GM21723 (cell line): ENCODE results near the gene KRTAP4-8.
"Not testable (repeated sequence)": the region's sequence is repeated elsewhere in the genome, so short reads cannot be mapped to it uniquely, and the experiment has no call there.

ENCODE experiments used
- ATAC-seq: cut with Tn5 transposase; IDR thresholded peaks from one replicate; pipeline ENCODE4 v1.9.1; 2021; ENCODE audit warnings: mild to moderate bottlenecking, moderate library complexity; ENCODE audit not compliant: unreplicated experiment

KRTAP4-8 gene

DNA sequence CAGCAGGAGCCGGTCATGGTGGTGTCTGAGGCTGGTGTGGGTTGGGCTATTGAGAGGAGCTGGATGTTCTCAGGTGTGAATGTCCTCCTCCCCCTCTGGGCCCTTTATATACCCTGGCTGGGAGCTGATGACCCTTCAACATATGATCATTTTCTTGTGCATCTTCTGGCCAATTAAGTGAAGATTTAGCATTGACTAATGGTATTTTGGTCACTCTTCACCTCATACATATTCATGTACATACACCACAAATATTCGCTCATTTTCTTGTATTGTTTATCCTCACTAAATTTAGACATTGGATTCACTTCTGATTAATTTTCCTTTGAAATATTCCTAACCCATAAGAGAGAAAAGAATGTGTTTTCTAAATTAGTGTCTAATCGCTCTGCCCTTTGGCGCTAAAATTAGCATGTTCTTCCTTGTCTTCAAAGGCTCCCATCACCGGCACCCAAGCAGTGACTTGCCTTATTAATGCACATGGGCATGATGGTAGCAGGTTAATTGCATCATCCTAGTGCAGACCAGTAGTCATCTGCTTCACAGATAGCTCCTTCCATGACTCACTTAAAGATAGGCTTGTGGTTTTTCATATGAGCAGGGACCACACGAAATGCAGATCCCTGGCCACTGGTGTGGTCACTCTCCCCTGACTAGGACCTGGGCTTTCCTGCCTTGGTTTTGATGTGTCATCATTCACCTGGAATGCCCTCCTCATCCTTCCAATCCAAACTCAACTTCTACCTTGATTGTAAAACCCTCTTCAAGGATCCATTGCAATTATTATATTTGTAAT is 31.9 kb downstream of the KRTAP4-8 start, which contains the start of gene KRTAP2-4:
Gene KRTAP2-4 (minus strand): TSS at position 51 of the 796 bp plus-strand sequence. CDS start 34 bp downstream, at position 17.
- no peak for ATAC-seq

DNA sequence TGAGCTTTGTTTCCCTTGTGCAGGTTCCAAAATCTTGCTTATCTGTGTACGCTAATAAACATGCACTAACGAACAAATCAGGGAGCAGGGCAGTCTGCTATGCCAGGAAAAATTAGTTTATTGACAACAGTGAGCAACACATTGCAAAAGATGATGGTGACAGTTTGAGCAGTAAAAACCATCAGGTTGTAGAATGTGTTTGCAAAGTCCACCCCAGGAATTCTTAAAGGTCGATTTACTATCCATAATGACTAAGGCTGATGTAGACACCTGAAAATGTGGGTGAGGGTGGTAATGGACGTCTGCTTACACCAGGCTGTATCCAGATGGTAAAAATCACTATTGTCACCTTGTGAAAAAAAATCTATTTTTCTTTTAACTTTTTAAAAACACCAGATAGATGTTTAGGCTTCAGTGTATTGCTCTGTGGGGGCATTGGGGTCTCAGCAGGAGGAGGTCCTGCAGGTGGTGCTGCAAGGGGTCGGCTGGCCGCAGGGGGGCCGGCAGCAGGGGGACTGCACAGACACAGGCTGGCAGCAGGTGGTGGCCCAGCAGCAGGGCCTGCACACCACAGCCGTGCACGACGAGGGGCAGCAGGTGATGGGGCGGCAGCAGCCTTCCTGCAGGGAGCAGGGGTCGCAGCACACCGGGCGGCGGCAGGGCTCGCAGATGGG is 32.8 kb downstream of the KRTAP4-8 start:
- ATAC-seq = not testable (repeated sequence)

DNA sequence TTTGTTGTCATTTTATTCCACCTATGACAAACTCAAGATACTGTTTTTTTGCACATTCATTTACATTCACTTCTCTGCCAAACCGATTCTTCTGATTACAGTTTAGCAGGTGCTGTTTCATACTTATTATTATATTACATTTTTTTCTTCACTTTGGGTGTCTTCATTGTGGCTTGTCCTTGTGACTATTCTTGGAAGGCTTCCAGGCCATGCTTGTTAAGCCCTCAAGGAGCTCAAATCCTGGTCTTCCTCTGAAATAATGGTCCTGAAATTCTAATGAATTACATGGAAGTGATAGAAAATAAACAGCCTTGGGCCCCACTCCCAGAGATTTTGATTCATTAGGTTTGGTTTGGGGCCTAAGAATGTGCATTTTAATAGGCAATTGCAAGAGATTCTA is 33.6 kb downstream of the KRTAP4-8 start:
- no peak for ATAC-seq

DNA sequence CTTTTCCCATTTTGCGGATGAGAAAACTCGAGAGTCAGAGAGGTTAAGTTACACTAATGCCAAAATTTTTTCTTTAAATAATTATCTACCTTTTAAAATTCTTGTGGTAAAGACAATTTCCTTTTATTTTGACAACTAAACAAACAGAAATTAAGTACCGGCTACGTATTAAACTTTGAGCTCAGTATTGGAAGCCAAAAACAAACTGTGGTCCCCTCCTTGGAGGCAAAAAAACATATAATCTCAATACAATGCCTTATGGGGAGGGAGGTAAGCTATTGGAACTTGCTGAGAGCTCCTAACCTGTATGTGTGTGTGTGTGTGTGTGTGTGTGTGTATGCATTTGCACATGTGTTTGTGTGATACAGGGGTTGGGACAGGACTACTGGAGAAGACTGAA is 34.5 kb downstream of the KRTAP4-8 start:
- no peak for ATAC-seq

DNA sequence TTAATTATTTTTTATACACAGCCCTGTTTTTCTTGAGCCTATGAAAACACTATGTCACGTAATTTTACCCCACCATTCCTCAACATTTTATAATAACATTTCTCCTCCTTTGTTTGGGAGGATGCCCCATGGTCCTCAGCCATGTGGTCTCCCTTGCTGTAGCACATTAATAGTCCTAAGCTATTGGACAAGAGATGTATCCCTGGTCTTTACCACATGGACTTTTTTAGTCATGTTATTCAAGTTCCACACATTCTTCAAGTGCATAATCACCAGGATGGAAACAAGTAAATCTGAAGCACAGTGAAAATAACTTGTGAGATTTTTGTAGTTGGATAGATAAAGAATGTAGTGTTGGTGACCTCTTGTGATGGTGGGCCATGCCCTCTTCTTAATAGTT is 36.0 kb downstream of the KRTAP4-8 start:
- ATAC-seq = no peak

DNA sequence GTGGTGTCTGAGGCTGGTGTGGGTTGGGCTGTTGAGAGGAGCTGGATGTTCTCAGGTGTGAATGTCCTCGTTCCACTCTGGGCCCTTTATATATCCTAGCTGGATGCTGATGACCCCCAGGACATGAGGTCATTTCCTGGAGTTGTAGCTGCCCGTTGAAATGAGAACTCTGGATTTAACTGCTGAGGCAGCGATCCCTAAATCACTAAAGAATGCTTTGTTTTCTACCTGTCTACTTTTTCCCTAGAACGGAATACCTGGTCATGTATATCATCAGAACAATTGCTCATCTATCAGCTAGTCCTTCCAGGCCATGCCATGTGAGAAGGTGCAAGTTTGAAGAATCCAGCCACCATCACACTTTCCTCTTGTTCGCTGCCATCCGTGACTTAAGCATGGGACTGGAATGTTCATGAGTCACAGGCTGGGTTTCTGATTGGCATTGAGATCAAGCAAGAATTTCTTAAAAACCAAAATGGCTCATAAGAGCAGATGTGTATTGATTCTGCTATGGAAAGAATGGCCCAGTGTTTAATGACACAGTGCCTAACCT is 37.8 kb downstream of the KRTAP4-8 start, which contains the start of gene KRTAP2-3:
Gene KRTAP2-3 (minus strand): TSS at position 63 of the 553 bp plus-strand sequence. CDS start 64 bp downstream, outside the sequence.
- ATAC-seq = no peak

DNA sequence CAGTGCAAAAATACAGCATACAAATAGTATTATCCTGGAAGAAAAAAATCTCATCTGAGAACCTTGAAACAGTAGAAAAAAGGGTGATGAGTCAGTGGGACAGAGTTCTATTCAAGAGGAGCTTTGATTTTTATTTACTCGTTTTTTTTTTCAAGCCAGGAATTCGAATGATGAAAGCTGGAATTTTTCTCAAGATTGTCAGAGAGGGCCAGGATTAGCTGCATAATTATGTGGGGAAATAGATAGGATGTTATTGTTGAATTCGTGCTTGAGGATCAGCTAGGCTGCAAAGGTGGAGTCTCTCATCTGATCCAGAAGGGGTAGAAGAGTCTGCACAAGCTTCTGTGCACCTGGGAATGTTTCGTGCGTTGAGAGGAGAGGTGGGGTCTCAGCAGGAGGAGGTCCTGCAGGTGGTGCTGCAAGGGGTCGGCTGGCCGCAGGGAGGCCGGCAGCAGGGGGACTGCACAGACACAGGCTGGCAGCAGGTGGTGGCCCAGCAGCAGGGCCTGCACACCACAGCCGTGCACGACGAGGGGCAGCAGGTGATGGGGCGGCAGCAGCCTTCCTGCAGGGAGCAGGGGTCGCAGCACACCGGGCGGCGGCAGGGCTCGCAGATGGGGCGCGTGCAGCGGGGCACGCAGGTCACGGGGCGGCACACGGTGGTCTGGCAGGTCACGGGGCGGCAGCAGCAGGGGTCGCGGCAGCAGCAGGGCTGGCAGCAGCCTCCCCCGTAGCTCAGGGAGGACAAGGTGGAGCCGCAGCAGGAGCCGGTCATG is 38.5 kb downstream of the KRTAP4-8 start:
- not testable (repeated sequence) for ATAC-seq

DNA sequence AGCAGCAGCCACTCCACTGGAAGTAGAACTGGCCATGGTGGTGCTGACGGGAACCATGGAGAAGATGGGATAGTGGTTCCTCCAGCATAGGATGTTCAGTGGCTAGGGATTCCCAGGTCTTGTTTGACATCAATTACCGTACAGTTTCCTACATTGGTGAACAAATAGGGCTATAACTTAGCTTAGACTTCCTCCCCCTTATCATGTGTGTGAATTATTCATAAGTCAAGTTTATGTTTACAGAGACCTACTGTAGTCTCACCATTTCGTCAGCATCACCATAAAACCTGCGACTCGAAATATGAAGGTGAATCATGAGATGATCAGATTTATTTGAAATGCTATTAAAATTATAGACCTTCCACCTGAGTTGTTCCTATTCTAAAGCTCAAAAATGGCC is 39.2 kb downstream of the KRTAP4-8 start:
- no peak for ATAC-seq

DNA sequence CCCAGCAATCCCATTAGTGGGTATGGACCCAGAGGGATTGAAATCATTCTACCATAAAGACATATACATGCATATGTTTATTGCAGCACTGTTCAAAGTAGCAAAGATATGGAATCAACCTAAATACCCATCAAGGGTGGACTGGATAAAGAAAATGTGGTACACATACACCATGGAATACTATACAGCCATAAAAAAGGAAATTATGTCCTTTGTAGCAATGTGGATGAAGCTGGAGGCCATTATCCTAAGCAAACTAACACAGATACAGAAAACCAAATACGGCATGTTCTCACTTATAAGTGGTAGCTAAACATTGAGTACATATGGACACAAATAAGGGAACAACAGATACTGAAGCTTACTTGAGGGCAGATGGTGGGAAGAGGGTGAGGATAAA is 40.4 kb downstream of the KRTAP4-8 start:
- no peak for ATAC-seq

DNA sequence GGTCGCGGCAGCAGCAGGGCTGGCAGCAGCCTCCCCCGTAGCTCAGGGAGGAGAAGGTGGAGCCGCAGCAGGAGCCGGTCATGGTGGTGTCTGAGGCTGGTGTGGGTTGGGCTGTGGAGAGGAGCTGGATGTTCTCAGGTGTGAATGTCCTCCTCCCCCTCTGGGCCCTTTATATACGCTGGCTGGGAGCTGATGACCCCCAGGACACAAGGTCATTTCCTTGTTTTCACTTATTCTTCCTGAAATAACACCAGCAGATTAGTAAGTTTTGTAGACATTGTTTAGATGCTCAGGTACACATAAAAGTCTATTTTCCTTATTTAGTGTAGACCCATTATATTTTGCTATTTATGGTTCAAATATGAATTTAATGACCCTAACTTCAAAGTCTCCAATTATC is 42.8 kb downstream of the KRTAP4-8 start, which contains the start of gene KRTAP2-2:
Gene KRTAP2-2 (minus strand): TSS at position 101 of the 400 bp plus-strand sequence. CDS start 19 bp downstream, at position 82.
- ATAC-seq = not testable (repeated sequence)

DNA sequence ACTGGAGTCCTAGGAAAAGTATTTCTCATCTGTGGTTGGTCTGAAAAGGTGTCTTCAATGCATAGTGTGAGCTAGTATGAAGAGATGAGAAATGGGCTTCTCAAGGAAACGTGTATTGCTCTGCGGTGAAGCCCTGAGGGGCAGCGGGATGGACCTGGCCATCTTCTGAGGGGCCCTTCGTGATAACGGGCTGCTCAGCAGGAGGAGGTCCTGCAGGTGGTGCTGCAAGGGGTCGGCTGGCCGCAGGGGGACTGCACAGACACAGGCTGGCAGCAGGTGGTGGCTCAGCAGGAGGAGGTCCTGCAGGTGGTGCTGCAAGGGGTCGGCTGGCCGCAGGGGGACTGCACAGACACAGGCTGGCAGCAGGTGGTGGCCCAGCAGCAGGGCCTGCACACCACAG is 43.4 kb downstream of the KRTAP4-8 start:
- not testable (repeated sequence) for ATAC-seq

DNA sequence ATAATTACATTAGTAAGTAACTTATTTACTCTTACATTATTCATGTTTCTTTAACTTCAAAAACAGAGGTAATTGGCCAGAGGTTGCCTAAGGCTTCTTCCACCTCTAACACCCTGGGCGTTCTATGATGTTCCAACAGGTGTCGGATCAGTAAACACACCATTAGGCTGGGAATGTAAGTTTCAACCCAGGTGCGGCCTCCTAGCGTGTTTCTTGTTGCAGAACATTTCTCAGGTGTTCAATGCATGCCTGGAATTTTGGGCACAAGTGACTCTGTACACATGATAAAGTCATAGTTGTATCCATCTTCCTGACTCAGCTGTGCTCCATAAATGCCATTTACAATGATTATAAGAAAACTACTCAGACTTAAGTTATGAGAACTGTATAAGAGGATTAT is 43.9 kb downstream of the KRTAP4-8 start:
- ATAC-seq = no peak

DNA sequence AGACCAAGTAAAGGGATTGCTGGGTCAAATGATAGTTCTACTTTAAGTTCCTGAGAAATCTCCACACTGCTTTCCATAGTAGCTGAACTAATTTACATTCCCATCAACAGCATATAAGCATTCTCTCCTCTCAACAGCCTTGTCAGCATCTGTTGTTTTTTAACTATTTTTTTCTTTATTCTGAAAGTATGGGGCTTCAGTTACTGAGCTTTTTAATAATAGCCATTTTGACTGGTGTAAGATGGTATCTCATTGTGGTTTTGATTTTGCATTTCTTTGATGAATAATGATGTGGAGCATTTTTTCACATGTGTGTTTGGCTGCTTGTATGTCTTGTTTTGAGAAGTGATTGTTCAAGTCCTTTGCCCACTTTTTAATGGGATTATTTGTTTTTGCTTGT is 45.4 kb downstream of the KRTAP4-8 start:
- no peak for ATAC-seq

DNA sequence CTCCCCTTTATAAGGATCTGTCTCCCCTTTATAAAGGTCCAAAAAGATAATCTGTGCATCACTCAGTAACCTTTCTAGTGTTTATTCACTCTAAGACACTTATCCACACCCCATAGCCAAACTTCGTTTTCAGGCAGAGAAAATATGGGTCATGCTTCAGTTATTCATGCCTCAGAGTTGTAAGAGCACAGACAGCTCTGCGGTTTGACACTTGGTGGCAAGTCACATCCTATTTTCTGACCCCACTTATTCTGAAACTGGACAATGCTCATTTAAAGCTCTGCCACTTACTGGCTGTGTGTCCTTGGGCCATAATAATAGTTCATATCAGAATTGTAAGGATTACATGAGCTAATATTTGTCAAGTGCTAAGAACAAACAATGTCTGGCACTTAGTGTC is 48.8 kb downstream of the KRTAP4-8 start:
- ATAC-seq = no peak

DNA sequence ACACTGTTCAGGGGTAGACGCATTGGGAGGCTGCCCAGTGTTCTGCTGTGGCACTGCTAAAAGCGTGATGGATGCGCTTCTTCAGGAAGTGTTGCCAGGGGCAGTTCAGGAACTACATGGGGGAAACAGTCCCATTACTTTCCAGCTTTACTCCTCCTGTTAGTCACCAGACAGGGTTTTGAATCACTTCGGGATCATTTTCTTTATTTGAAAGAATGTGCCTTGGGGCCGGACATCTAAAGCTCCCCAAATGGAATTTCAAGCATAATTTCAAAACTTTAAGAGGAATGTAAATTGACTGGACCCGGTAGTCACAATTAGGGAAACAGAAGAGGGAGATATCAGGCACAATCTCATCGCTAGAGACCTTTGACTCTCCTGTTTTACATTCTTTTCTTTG is 49.5 kb downstream of the KRTAP4-8 start:
- ATAC-seq = no peak
